GM21390 (cell line): ENCODE measurements around the gene NTM.

Source experiments
- ATAC-seq: cut with Tn5 transposase; IDR thresholded peaks from one replicate; pipeline ENCODE4 v1.9.1; 2021; ENCODE audit not compliant: unreplicated experiment

The NTM gene

GRCh38 chr11:131703311-131703710 lies 332.9 kb downstream of the NTM start:
- no peak for ATAC-seq

GRCh38 chr11:131704682-131705081 lies 334.3 kb downstream of the NTM start:
- no peak for ATAC-seq

- no peak for ATAC-seq
These were observed 340.1 kb downstream of the NTM start for GRCh38 chr11:131710511-131710910.

- no peak for ATAC-seq
These were observed 342.5 kb downstream of the NTM start for GRCh38 chr11:131712897-131713296.

DNA sequence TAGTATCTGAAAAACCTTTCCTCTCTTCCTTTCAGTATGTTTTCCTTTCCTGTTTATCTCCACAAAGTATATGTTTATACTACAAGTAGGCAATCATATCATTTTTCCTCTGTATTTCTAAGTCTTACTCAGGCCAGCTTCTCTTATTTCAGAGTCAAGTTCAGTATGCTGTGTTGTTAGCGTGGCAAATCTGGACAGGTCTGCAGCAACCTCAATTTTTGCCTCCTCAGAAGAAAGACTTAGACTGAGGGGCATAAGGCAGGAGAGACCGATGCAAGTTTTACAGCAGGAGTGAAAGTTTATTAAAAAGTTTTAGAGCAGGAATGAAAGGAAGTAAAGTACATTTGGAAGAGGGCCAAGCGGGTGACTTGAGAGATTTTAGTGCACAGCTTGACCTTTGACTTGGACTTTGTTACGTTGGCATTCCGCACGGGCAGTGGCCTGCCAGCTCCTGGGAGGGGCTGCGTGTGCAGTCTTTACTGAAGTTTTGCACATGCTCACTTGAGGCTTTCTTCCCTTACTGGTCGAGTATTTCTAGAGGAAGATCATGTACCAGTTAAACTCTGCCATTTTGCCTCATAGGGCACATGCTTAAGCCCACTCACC lies 343.2 kb downstream of the NTM start:
- no peak for ATAC-seq

- no peak for ATAC-seq
These were observed 347.2 kb downstream of the NTM start for GRCh38 chr11:131717616-131718015.

GRCh38 chr11:131723088-131723487 lies 352.7 kb downstream of the NTM start:
- no peak for ATAC-seq

DNA sequence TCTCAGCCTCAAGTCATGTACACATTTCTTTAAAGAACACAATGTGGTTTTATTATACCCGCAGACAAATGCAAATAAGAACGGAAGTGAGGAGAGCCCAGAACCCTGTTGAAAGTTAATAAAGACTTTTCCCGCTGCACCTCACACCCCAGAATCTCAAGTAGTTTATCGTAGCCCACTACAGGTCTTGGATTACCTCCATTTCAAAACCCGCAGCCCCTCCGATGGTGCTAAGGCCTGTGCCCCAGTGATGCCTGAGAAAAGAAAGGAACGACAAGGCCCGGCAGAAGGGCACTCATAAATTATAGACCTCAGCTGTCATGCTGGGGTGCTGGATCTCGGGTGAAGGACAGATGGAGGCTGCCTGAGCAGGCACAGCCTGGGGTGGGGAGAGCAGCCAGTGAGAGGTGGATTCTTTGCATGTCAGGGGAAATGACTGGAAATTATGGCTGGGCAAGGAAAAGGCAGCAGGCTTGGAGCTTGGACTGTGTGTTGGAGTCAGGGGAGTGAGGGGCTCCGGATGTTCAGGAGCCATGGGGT lies 354.1 kb downstream of the NTM start:
- no peak for ATAC-seq

- no peak for ATAC-seq
These were observed 364.5 kb downstream of the NTM start for GRCh38 chr11:131734871-131735270.

- no peak for ATAC-seq
These were observed 366.9 kb downstream of the NTM start for GRCh38 chr11:131737357-131737756.

DNA sequence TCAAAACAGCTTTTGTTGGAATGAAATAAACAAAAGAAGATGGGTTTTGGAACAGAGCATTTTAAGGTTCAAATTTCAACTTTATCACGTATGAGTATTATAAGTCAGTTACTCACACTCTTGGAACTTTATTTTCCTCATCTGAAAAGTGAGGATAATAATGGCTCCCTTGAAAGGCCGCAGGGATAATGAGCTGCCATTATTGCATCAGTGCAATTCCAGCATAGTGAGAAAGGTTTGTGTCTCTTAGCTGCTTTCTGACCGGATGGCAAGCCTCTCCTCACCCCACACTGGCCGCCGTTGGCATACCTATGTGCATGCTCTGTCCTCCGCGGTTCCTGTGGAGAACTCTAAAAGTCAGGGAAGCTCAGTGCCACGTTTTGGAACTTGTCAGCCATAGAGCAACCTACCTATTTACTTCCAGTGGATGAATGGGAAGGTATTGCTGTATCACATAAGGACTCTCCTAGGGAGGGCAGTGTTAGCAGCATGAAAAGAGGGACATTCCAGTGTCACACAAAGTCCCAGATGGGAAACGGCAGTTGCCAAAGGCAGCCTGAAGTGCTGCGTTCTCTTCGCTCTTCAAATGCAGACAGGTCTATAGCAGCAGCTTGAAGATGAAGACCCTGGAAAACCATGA lies 368.9 kb downstream of the NTM start:
- no peak for ATAC-seq

DNA sequence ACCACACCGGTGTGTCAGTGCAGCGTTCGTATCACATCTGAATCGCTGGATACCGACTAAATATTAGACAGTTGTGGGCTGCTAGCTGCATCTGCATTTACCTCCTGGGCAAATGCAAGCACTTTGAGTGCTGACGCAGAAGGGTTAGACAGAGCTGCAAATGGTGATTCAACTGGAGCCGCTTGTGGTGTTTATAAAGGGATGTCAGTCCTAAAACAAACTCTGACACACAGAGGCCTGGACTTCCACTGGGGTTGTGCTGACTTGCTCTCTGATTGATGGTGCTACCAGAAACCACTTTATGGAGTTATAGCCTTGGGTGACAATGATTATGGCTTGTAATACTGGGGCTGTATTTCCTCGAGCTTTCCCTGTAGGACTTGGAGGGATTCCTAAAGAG lies 374.4 kb downstream of the NTM start:
- ATAC-seq, result no peak

- no peak for ATAC-seq
These were observed 375.0 kb downstream of the NTM start for GRCh38 chr11:131745405-131745804.

DNA sequence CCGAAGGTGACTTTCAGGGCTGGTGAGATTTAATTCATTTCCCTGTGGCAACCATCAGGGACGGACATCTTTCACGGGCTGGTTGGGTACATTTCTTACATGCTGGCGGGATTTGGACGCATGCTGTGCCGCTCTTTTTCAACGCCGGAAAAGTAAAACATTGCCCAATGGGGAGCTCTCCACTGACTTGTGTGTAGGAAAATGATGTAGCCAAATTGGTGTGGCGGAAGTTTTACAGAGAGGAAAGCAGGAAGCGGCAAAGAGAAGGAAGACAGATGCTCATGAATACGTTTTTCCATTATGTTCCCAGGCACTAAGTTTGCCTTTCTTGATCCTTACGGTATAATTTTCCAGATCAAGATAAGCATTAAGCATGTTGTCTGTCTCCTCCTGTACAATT lies 375.8 kb downstream of the NTM start:
- no peak for ATAC-seq

- peak; percentile 88 for ATAC-seq
These were observed 378.0 kb downstream of the NTM start for GRCh38 chr11:131748151-131749050.

- ATAC-seq, result no peak
These were observed 378.7 kb downstream of the NTM start for GRCh38 chr11:131749101-131749500.

DNA sequence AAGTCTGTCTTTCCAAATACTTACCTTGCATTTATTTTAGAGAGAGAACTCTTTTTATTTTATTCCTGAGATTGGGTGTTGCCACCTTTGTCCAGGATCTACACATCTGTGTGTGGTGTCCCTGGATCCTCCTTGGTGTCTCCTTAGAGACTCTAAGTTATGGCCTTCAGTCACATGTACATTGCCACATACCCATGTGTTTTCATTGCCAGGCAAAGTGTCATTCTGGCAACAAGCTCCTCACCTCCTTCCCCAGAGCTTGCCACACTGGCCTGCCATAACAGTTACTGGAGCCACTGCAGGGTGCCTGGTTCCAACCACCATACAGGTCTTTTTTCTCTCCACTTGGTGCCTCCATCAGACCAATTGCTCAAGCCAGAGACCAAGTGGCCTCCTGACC lies 379.7 kb downstream of the NTM start:
- ATAC-seq, result no peak

- no peak for ATAC-seq
These were observed 380.3 kb downstream of the NTM start for GRCh38 chr11:131750692-131751091.

DNA sequence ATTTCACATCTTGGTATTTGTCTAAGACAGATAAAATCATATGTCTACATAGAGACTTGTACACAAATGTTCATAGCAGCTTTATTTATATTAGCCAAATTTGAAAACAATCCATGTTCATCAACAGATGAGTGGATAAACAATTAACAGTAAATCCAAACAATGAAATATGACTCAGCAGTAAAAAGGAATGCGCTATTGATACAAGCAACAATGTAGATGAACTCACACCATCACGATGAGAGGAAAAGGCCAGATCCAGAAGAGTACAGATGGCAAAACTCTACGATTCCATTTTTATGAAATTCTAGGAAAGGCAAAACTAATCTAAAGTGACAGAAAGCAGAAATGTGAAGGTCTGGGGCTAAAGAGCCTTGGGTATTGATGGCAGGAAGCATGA lies 384.3 kb downstream of the NTM start:
- ATAC-seq, result no peak

GRCh38 chr11:131756479-131757110 lies 386.2 kb downstream of the NTM start:
- no peak for ATAC-seq

DNA sequence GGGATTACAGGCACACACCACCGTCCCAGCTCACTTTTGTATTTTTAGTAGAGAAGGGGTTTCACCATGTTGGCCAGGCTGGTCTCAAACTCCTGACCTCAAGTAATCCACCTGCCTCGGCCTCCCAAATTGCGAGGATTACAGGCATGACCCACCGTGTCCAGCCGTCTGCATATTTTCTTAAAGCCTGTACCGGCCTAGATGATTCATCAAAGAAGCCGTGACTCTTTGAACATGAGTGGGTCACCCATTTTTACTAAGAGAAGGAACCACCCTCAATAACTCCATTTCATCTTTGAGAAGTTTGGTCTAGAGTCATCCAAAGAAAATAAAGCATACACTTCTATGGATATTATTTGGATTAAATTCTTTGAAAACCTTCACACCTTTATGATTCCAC lies 388.3 kb downstream of the NTM start:
- no peak for ATAC-seq
